GM19099 (cell line): ENCODE measurements around the gene MMP28.

Experiments
- POLR2A ChIP-seq: IDR thresholded peaks from 3 replicates; pipeline ENCODE4 v1.6.1; 2011; ENCODE audit warnings: low read depth; ENCODE audit not compliant: insufficient read length; ENCODE audit errors: extremely low read depth

MMP28 gene

GRCh38 chr17:35808240-35808961, 13.0 kb upstream of the MMP28 start:
- TF ChIP-seq POLR2A, result no peak

GRCh38 chr17:35807371-35808144, 12.1 kb upstream of the MMP28 start:
- TF ChIP-seq POLR2A, result no peak

GRCh38 chr17:35804658-35805192, 9.3 kb upstream of the MMP28 start:
- TF ChIP-seq POLR2A, result no peak

- TF ChIP-seq POLR2A, result no peak
These were observed 6.3 kb upstream of the MMP28 start for GRCh38 chr17:35801583-35802224.

GRCh38 chr17:35799942-35800341, 4.5 kb upstream of the MMP28 start:
- no peak for TF ChIP-seq POLR2A

- no peak for TF ChIP-seq POLR2A
These were observed 2.5 kb upstream of the MMP28 start for GRCh38 chr17:35797918-35798317.

GRCh38 chr17:35797370-35797769, 1.9 kb upstream of the MMP28 start:
- no peak for TF ChIP-seq POLR2A

GRCh38 chr17:35796942-35797341, 1.5 kb upstream of the MMP28 start:
- no peak for TF ChIP-seq POLR2A

GRCh38 chr17:35795871-35796265, 427 bp upstream of the MMP28 start:
- TF ChIP-seq POLR2A, result no peak

GRCh38 chr17:35793257-35793656, 2.2 kb downstream of the MMP28 start:
- TF ChIP-seq POLR2A, result no peak

- no peak for TF ChIP-seq POLR2A
These were observed 3.6 kb downstream of the MMP28 start for GRCh38 chr17:35791681-35792350.

GRCh38 chr17:35790841-35791240, 4.6 kb downstream of the MMP28 start:
- no peak for TF ChIP-seq POLR2A

- no peak for TF ChIP-seq POLR2A
These were observed 6.7 kb downstream of the MMP28 start for GRCh38 chr17:35788477-35789368.

GRCh38 chr17:35786941-35787432, 8.5 kb downstream of the MMP28 start:
- TF ChIP-seq POLR2A, result no peak
